Measurements from ENCODE around the gene PNPLA5.

GRCh38 chr22:43858156-43858895, 33.5 kb downstream of the PNPLA5 start:
- TF ChIP-seq CTCF (IDR thresholded peaks at IDR 0.05; ENCODE audit: insufficient read depth, low read length): no peak
- TF ChIP-seq POLR2AphosphoS5 (IDR thresholded peaks at IDR 0.05; ENCODE audit: low read depth): no peak

Data from HL-60 (cell line).